K562 (cell line): ENCODE measurements around the gene GZMM. TPM values are rescaled to one million over a fixed set of nuclear protein-coding genes. Genes with fewer than 3 reads are reported as not detected.

Source experiments
- ATAC-seq: fragments of 200-7000 bp; cut with Tn5 transposase; 3 replicates; pipeline ENCODE4 v1.9.1; 2020; ENCODE audit warnings: moderate library complexity
- BruUV-seq: library from RNA; stranded (reverse); fragments of 400-500 nt; replicated peaks from 2 replicates; lab custom pipeline; 2021; lab: Mats Ljungman, UMichigan
- CTCF ChIA-PET: fragments of 300-600 bp; formaldehyde crosslinking; extraction: SDS; loops from one replicate; lab custom pipeline; 2021; ENCODE audit warnings: low intra/inter-chr PET ratio; lab: Yijun Ruan, JAX
- POLR2A ChIA-PET: fragments of 300-600, 350-650 bp; sonication (Branson Sonifier 250); formaldehyde crosslinking; extraction: SDS; loops from one replicate; lab custom pipeline; 2021; ENCODE audit warnings: antibody characterized with exemption, inconsistent platforms; lab: Yijun Ruan, JAX
- DNase-seq, 4 experiments: peaks; one replicate each; pipeline versions ENCODE4 v3.0.0 to v3.0.0-alpha.2; 2011 to 2018; ENCODE audit warnings: low spot score in 3 of 4, mixed read lengths in 3 of 4; ENCODE audit errors: extremely low read depth in 1 of 4
- FAIRE-seq: peaks from 2 replicates; lab custom pipeline; 2011; peaks lifted over from hg19 to GRCh38; lab: Jason Lieb, UNC
- H2AFZ ChIP-seq: 2 replicates; pipeline ENCODE4 v1.6.0; 2011; ENCODE audit warnings: low read depth, low read length, control low read depth, inconsistent platforms
- H3K27ac ChIP-seq: fragments of 200-600 bp; 3 replicates; pipeline ENCODE4 v1.8.0; 2011; ENCODE audit warnings: low read depth, mild to moderate bottlenecking, control low read depth, inconsistent platforms, low read length, moderate library complexity, mixed read lengths; ENCODE audit errors: extremely low read depth
- H3K27me3 ChIP-seq, 2 experiments: fragments of 300-600 bp in 1 of 2; 2 replicates in 1 of 2; 3 replicates in 1 of 2; pipeline versions ENCODE4 v1.6.0 to v1.8.0; 2011; ENCODE audit warnings: inconsistent platforms in 2 of 2, low read length in 2 of 2, mild to moderate bottlenecking in 1 of 2, mixed read lengths in 1 of 2, moderate library complexity in 1 of 2; ENCODE audit not compliant: control insufficient read depth in 2 of 2, insufficient read depth in 2 of 2
- H3K36me3 ChIP-seq: fragments of 300-600 bp; 3 replicates; pipeline ENCODE4 v1.8.0; 2011; ENCODE audit warnings: mild to moderate bottlenecking, low read length, inconsistent platforms; ENCODE audit not compliant: control insufficient read depth, insufficient read depth
- H3K4me1 ChIP-seq, 2 experiments: fragments of 200-600 bp in 1 of 2; replicated peaks in 1 of 2; 2 replicates in 1 of 2; 3 replicates in 1 of 2; pipeline versions ENCODE4 v1.5.1 to v1.8.0; 2011; ENCODE audit warnings: inconsistent platforms in 2 of 2, low read length in 2 of 2, mild to moderate bottlenecking in 1 of 2, mixed read lengths in 1 of 2, moderate library complexity in 1 of 2; ENCODE audit not compliant: control insufficient read depth in 2 of 2, insufficient read depth in 2 of 2
- H3K4me2 ChIP-seq: 2 replicates; pipeline ENCODE4 v1.6.1; 2011; ENCODE audit warnings: low read length, control low read depth, inconsistent platforms, mixed read lengths; ENCODE audit not compliant: insufficient read depth
- H3K4me3 ChIP-seq: fragments of 200-600 bp; sonication (generic), shearing (Covaris generic); 2 replicates; pipeline ENCODE4 v1.5.1; 2016; ENCODE audit warnings: control low read depth, inconsistent platforms
- H3K79me2 ChIP-seq: fragments of 200-600 bp; 3 replicates; pipeline ENCODE4 v1.8.0; 2011; ENCODE audit warnings: low read length, inconsistent platforms; ENCODE audit not compliant: control insufficient read depth, insufficient read depth
- H3K9ac ChIP-seq, 2 experiments: 2 replicates each; pipeline versions ENCODE4 v1.6.0 to v1.6.1; 2011; ENCODE audit warnings: low read depth in 2 of 2, low read length in 2 of 2, control low read depth in 1 of 2, inconsistent platforms in 1 of 2, mild to moderate bottlenecking in 1 of 2, mixed read lengths in 1 of 2; ENCODE audit not compliant: insufficient read depth in 1 of 2
- H3K9me1 ChIP-seq: one replicate; pipeline ENCODE4 v1.6.0; 2011; ENCODE audit warnings: inconsistent platforms, mild to moderate bottlenecking, low read length, moderate library complexity; ENCODE audit not compliant: control insufficient read depth, insufficient read depth
- H3K9me3 ChIP-seq: replicated peaks from 2 replicates; pipeline ENCODE4 v1.5.1; 2011; ENCODE audit warnings: low read depth, low read length, inconsistent platforms; ENCODE audit not compliant: control insufficient read depth, insufficient read depth
- H4K20me1 ChIP-seq: replicated peaks from 2 replicates; pipeline ENCODE4 v1.6.1; 2011; ENCODE audit warnings: low read length, inconsistent platforms, mixed read lengths; ENCODE audit not compliant: control insufficient read depth, insufficient read depth
- HIVEP1 ChIP-seq: fragments of 250-450 bp; sonication (Bioruptor Pico); IDR thresholded peaks from 2 replicates; pipeline ENCODE4 v1.4.0; 2020; ENCODE audit warnings: mild to moderate bottlenecking
- ZNF785 ChIP-seq: fragments of 250-450 bp; sonication (Bioruptor Pico); IDR thresholded peaks from 2 replicates; pipeline ENCODE4 v1.4.0; 2020; ENCODE audit warnings: mild to moderate bottlenecking
- WGBS: fragments of 100-300 bp; shearing (Covaris generic); methylation state at CpG from one replicate; pipeline ENCODE4 v1.1.6; 2016; ENCODE audit warnings: low coverage, mixed read lengths; ENCODE audit not compliant: insufficient coverage; ENCODE audit errors: missing lambda C conversion rate; 5-methylcytosine and 5-hydroxymethylcytosine counted together
- in situ Hi-C: fragments of 300-500 bp; cut with MboI; formaldehyde crosslinking; loops from 4 replicates; pipeline ENCODE4 v1.15.0; 2018; ENCODE audit warnings: inconsistent platforms, mixed read lengths
- intact Hi-C: fragments of 100-400 bp; cut with micrococcal nuclease; formaldehyde crosslinking; loops from 2 replicates; pipeline ENCODE4 v1.14.2; 2022
- polyA plus RNA-seq, 8 experiments: library from polyadenylated mRNA; depleted of rRNA in 4 of 8; stranded (reverse) in 5 of 8; unstranded in 3 of 8; fragments of >200 nt; fragmentation: Nextera tagmentation in 2 of 8; fragmentation: Illumina TruSeq in 1 of 8; extraction: Ambion mirVana in 2 of 8; extraction: Trizol in 1 of 8; gene quantifications; 2 replicates each; pipeline versions ENCODE4 v1.2.1 to v1.2.3, GENCODE V29; 2011 to 2014; ENCODE audit warnings: inconsistent platforms in 1 of 8, missing spikeins in 1 of 8
- total RNA-seq, 7 experiments: library from RNA; depleted of rRNA in 6 of 7; stranded (reverse); fragments of >200 nt in 6 of 7; fragmentation: Illumina TruSeq in 2 of 7; extraction: Trizol in 2 of 7; gene quantifications; 2 replicates each; pipeline versions ENCODE4 v1.2.1 to v1.2.3, GENCODE V29; 2011 to 2021; ENCODE audit warnings: low replicate concordance in 1 of 7
- TF ChIP-seq, protein P1 (sequence below): fragments of 450-650 bp; formaldehyde crosslinking; IDR thresholded peaks from 2 replicates; pipeline ENCODE4 v1.4.0; 2020; ENCODE audit warnings: mild to moderate bottlenecking
- TF ChIP-seq, protein P2 (sequence below): sonication (generic); formaldehyde crosslinking; IDR thresholded peaks from 2 replicates; pipeline ENCODE4 v1.9.0; 2022; ENCODE audit warnings: mild to moderate bottlenecking, missing genetic modification reagents

Gene GZMM
- total and polyA plus RNA-seq, 9 of the 15 experiments (the other 6 are each of a cell fraction or from before 2014, with no cell fraction given), result 0.08 to 2.6 (median 0.70) TPM; not detected in 2

DNA sequence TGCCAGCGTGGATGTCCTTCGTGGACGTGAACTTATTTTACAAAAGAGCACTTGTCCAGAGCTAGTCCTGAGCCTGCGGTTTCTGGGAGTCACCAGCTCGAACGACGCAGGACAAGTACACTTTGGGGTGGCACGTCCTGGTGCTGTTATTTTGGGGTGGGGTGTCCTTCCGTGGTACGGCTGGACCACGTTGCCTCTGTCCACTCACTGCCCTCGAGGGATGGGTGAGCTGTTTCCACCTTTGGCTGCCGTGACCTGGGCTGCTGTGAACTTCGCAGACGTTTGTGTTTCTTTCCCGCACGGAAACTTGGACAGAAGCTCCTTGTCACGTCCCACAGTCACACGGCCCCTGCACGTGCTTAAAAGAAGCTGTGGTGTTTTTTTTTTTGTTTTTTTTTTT lies 11.0 kb downstream of the GZMM start:
- H3K36me3 ChIP-seq, result no peaks in the 10 kb centered on the region
- H3K4me1 ChIP-seq, result peaks cover 24 to 79% of the 10 kb centered on the region in 2 experiments; a peak in 4 of 5 replicates
- no peak overlapping the region; the same call in 2 of the 3 replicates for H3K27ac ChIP-seq
- no peak overlapping the region for H2AFZ ChIP-seq
- ChIA-PET CTCF (no interaction called here), POLR2A (interaction anchor here (0.6 to 2.5 kb wide), 6 partner anchors 11 to 756 kb away, joined by 3 to 20 read pairs (median 4); partner anchors contain the start of gene CDC34)
- no peak overlapping the region for H3K4me3 ChIP-seq
- no peaks in the 10 kb centered on the region for H4K20me1 ChIP-seq
- no peak for DNase-seq
- in situ Hi-C loops (no loop called here), intact Hi-C loops (no loop called here)
- H3K9ac ChIP-seq, result peak overlapping the region in 1 of 2 experiments; percentile 3; a peak in 2 of 4 replicates
- TF ChIP-seq, protein P1, sequence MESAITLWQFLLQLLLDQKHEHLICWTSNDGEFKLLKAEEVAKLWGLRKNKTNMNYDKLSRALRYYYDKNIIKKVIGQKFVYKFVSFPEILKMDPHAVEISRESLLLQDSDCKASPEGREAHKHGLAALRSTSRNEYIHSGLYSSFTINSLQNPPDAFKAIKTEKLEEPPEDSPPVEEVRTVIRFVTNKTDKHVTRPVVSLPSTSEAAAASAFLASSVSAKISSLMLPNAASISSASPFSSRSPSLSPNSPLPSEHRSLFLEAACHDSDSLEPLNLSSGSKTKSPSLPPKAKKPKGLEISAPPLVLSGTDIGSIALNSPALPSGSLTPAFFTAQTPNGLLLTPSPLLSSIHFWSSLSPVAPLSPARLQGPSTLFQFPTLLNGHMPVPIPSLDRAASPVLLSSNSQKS (CRISPR knock-in tag), result no peak
- TF ChIP-seq HIVEP1 (CRISPR knock-in tag), result no peak
- TF ChIP-seq ZNF785 (CRISPR knock-in tag), result no peak
- TF ChIP-seq, protein P2, sequence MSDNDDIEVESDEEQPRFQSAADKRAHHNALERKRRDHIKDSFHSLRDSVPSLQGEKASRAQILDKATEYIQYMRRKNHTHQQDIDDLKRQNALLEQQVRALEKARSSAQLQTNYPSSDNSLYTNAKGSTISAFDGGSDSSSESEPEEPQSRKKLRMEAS (CRISPR knock-in tag), result 0 out of 2 replicates have a peak, but pooled peaks have one; percentile 10
- FAIRE-seq, result peak; percentile 66
- H3K27me3 ChIP-seq, result no peaks in the 10 kb centered on the region
- BruUV-seq, result no TSS peak
- no peaks in the 10 kb centered on the region for H3K79me2 ChIP-seq
- no peak overlapping the region for H3K4me2 ChIP-seq
- 91% methylated on average over 17 of the region's 20 CpGs for WGBS
- no peak for ATAC-seq
- H3K9me3 ChIP-seq, result no peaks in the 10 kb centered on the region; the same call in 1 of the 2 replicates
- H3K9me1 ChIP-seq, result no peaks in the 10 kb centered on the region
